HPDE6-E6E7 (cell line): Measurements from ENCODE around the gene FAM98C.
A peak's percentile ranks its signal among the peaks of the same experiment; 100 is the strongest.
"Not testable (repeated sequence)": the region's sequence is repeated elsewhere in the genome, so short reads cannot be mapped to it uniquely, and the experiment has no call there.

Experiments used
- DNase-seq: peaks from one replicate; pipeline ENCODE4 v3.0.0; 2011; ENCODE audit warnings: missing footprints; ENCODE audit errors: extremely low spot score

The FAM98C gene

GRCh38 chr19:38425810-38426466 lies 23.0 kb downstream of the FAM98C start, which contains the start of gene RASGRP4:
TSS of gene RASGRP4 (minus strand) at chr19:38426219. CDS start at chr19:38426091, 128 bp downstream.
- no peak for DNase-seq

- DNase-seq, result not testable (repeated sequence)
Measured at GRCh38 chr19:38427035-38427677, 24.3 kb downstream of the FAM98C start.

GRCh38 chr19:38429055-38429810 lies 26.3 kb downstream of the FAM98C start:
- DNase-seq, result no peak

GRCh38 chr19:38429811-38430156 lies 26.9 kb downstream of the FAM98C start:
- no peak for DNase-seq

GRCh38 chr19:38430931-38431330 lies 28.0 kb downstream of the FAM98C start:
- DNase-seq, result no peak

GRCh38 chr19:38433268-38433733 lies 30.4 kb downstream of the FAM98C start, which contains the start of gene RYR1:
TSS of gene RYR1 (plus strand) at chr19:38433691. CDS start at chr19:38433830, 139 bp downstream.
- DNase-seq, result peak; percentile 51

GRCh38 chr19:38434549-38435051 lies 31.7 kb downstream of the FAM98C start:
- DNase-seq, result no peak

- no peak for DNase-seq
Measured at GRCh38 chr19:38437295-38437694, 34.4 kb downstream of the FAM98C start.

GRCh38 chr19:38437917-38438316 lies 35.0 kb downstream of the FAM98C start:
- no peak for DNase-seq

GRCh38 chr19:38440592-38440991 lies 37.7 kb downstream of the FAM98C start:
- DNase-seq, result no peak

- DNase-seq, result no peak
Measured at GRCh38 chr19:38441657-38442348, 38.9 kb downstream of the FAM98C start.

- no peak for DNase-seq
Measured at GRCh38 chr19:38442736-38443135, 39.8 kb downstream of the FAM98C start.

GRCh38 chr19:38443458-38443999 lies 40.6 kb downstream of the FAM98C start:
- no peak for DNase-seq

GRCh38 chr19:38444026-38444425 lies 41.1 kb downstream of the FAM98C start:
- no peak for DNase-seq

GRCh38 chr19:38445362-38445761 lies 42.5 kb downstream of the FAM98C start:
- no peak for DNase-seq

- DNase-seq, result no peak
Measured at GRCh38 chr19:38448225-38448624, 45.3 kb downstream of the FAM98C start.

- no peak for DNase-seq
Measured at GRCh38 chr19:38449518-38449917, 46.6 kb downstream of the FAM98C start.

- no peak for DNase-seq
Measured at GRCh38 chr19:38451036-38451435, 48.1 kb downstream of the FAM98C start.

- DNase-seq, result no peak
Measured at GRCh38 chr19:38451629-38452028, 48.7 kb downstream of the FAM98C start.

GRCh38 chr19:38452430-38453366 lies 49.8 kb downstream of the FAM98C start:
- DNase-seq, result no peak
